MCF 10A (cell line): ENCODE measurements around the gene DMXL2. TPM values are rescaled to one million over a fixed set of nuclear protein-coding genes. Genes with fewer than 3 reads are reported as not detected.

Experiments used
- BruUV-seq: library from RNA; stranded (reverse); fragments of 400-500 nt; replicated peaks from 2 replicates; lab custom pipeline; 2021; lab: Mats Ljungman, UMichigan
- CTCF ChIA-PET: fragments of 300-600 bp; sonication (Branson Sonifier 250); formaldehyde crosslinking; extraction: SDS; loops from one replicate; lab custom pipeline; 2021; ENCODE audit warnings: antibody characterized with exemption, inconsistent platforms; lab: Yijun Ruan, JAX
- POLR2A ChIA-PET: fragments of 300-600, 350-650 bp; sonication (Branson Sonifier 250); formaldehyde crosslinking; extraction: SDS; loops from one replicate; lab custom pipeline; 2020; ENCODE audit warnings: antibody characterized with exemption, inconsistent platforms; lab: Yijun Ruan, JAX
- DNase-seq: peaks from one replicate; pipeline ENCODE4 v3.0.0-alpha.2; 2018; ENCODE audit not compliant: unreplicated experiment
- H3K27ac Mint-ChIP-seq: one replicate; pipeline ENCODE4 v1.8.0; 2022; ENCODE audit warnings: mild to moderate bottlenecking, low read depth, mixed read lengths; ENCODE audit not compliant: unreplicated experiment
- H3K27me3 Mint-ChIP-seq: one replicate; pipeline ENCODE4 v1.8.0; 2022; ENCODE audit warnings: mixed read lengths; ENCODE audit not compliant: insufficient read depth, unreplicated experiment
- H3K36me3 Mint-ChIP-seq: one replicate; pipeline ENCODE4 v1.8.0; 2022; ENCODE audit warnings: mild to moderate bottlenecking, moderate library complexity, mixed read lengths; ENCODE audit not compliant: insufficient read depth, unreplicated experiment
- H3K4me1 Mint-ChIP-seq: one replicate; pipeline ENCODE4 v1.8.0; 2022; ENCODE audit warnings: mixed read lengths; ENCODE audit not compliant: insufficient read depth, unreplicated experiment
- H3K4me3 Mint-ChIP-seq: one replicate; pipeline ENCODE4 v1.8.0; 2022; ENCODE audit warnings: mild to moderate bottlenecking, moderate library complexity, mixed read lengths; ENCODE audit not compliant: unreplicated experiment
- H3K9me3 Mint-ChIP-seq: one replicate; pipeline ENCODE4 v1.8.0; 2022; ENCODE audit warnings: mixed read lengths; ENCODE audit not compliant: unreplicated experiment
- CTCF ChIP-seq: fragments of 200-600 bp; IDR thresholded peaks from one replicate; pipeline ENCODE4 v1.8.0; 2022; ENCODE audit warnings: antibody characterized with exemption, mild to moderate bottlenecking; ENCODE audit not compliant: unreplicated experiment
- intact Hi-C: fragments of 100-400 bp; cut with micrococcal nuclease; formaldehyde crosslinking; loops from 2 replicates; pipeline ENCODE4 v1.14.1; 2022
- total RNA-seq: library from RNA; stranded (reverse); gene quantifications from 2 replicates; pipeline ENCODE4 v1.2.3, GENCODE V29; 2022

Gene DMXL2
- total RNA-seq, 1 experiment from 2014 or later: 13.6 TPM

GRCh38 chr15:51398626-51399025 is 223.9 kb downstream of the DMXL2 start:
- no peaks in the 10 kb centered on the region for H3K9me3 Mint-ChIP-seq

More at GRCh38 chr15:51398626-51399025, 223.9 kb downstream of the DMXL2 start:
- no peak for DNase-seq
- no peak overlapping the region for H3K4me3 Mint-ChIP-seq
- H3K36me3 Mint-ChIP-seq: no peaks in the 10 kb centered on the region
- intact Hi-C loops: no loop called here
- BruUV-seq: no TSS peak
- H3K27ac Mint-ChIP-seq: no peak overlapping the region
- TF ChIP-seq CTCF: no peak
- H3K4me1 Mint-ChIP-seq: peaks cover 6% of the 10 kb centered on the region
- H3K27me3 Mint-ChIP-seq: no peaks in the 10 kb centered on the region
- CTCF ChIA-PET: interaction anchor here (0.6 to 1.9 kb wide), 6 partner anchors 10 to 206 kb away, joined by 3 to 6 read pairs (median 4); no protein-coding TSS in a partner anchor
- POLR2A ChIA-PET: no interaction called here

Other genes with a start within 250 kb of the DMXL2 start
- gene SCG3, start 58.7 kb upstream of the DMXL2 start, total RNA-seq: not detected in 2 replicates
- 13.4 and 14.3 TPM in 2 replicates for gene LYSMD2, start 114.9 kb upstream of the DMXL2 start, total RNA-seq
- 2.8 and 5.3 TPM in 2 replicates for gene TMOD2, start 128.8 kb upstream of the DMXL2 start, total RNA-seq
- gene TMOD3, start 206.9 kb upstream of the DMXL2 start, total RNA-seq: 93.5 and 94.6 TPM in 2 replicates